Endothelial cell (in vitro differentiated cells): ENCODE results near the gene SLC7A8. TPM values are rescaled to one million over a fixed set of nuclear protein-coding genes. Genes with fewer than 3 reads are reported as not detected.

ENCODE experiments used
- DNase-seq: peaks from one replicate; pipeline ENCODE4 v3.0.0; 2021; ENCODE audit warnings: low spot score
- H3K27ac Mint-ChIP-seq: one replicate; pipeline ENCODE4 v1.8.0; 2021; ENCODE audit warnings: mixed read lengths, inconsistent platforms; ENCODE audit not compliant: unreplicated experiment
- H3K27me3 Mint-ChIP-seq: one replicate; pipeline ENCODE4 v1.8.0; 2021; ENCODE audit warnings: mild to moderate bottlenecking, moderate library complexity, mixed read lengths, inconsistent platforms; ENCODE audit not compliant: unreplicated experiment
- H3K36me3 Mint-ChIP-seq: one replicate; pipeline ENCODE4 v1.8.0; 2021; ENCODE audit warnings: mild to moderate bottlenecking, low read depth, mixed read lengths, inconsistent platforms; ENCODE audit not compliant: unreplicated experiment
- H3K4me1 Mint-ChIP-seq: one replicate; pipeline ENCODE4 v1.8.0; 2021; ENCODE audit warnings: mild to moderate bottlenecking, mixed read lengths, inconsistent platforms; ENCODE audit not compliant: unreplicated experiment
- H3K4me3 Mint-ChIP-seq: one replicate; pipeline ENCODE4 v1.8.0; 2021; ENCODE audit warnings: mild to moderate bottlenecking, mixed read lengths, inconsistent platforms; ENCODE audit not compliant: unreplicated experiment
- H3K9me3 Mint-ChIP-seq: one replicate; pipeline ENCODE4 v1.8.0; 2021; ENCODE audit warnings: mixed read lengths, inconsistent platforms; ENCODE audit not compliant: unreplicated experiment
- CTCF ChIP-seq: fragments of 200-600 bp; sonication (generic); IDR thresholded peaks from one replicate; pipeline ENCODE4 v1.5.0; 2021; ENCODE audit warnings: antibody characterized with exemption; ENCODE audit not compliant: unreplicated experiment
- total RNA-seq: library from RNA; stranded (reverse); fragmentation: NEBNext Ultra II Directional; extraction: Animal tissue kit (Norgen Biotek cat#: 25700); gene quantifications from one replicate; pipeline ENCODE4 v1.2.1, GENCODE V29; 2021; ENCODE audit not compliant: unreplicated experiment

SLC7A8 gene
- total RNA-seq, 1 donor from 2014 or later, result 24.3 TPM

GRCh38 chr14:23145794-23146350 is 37.6 kb downstream of the SLC7A8 start:
- TF ChIP-seq CTCF, result no peak
- Mint-ChIP-seq H3K9me3 (no peaks in the 10 kb centered on the region), H3K4me3 (no peak overlapping the region), H3K36me3 (peaks cover 19% of the 10 kb centered on the region), H3K27ac (no peak overlapping the region), H3K27me3 (peaks cover 10% of the 10 kb centered on the region), H3K4me1 (peaks cover 23% of the 10 kb centered on the region)
- no peak for DNase-seq

- peaks cover 4% of the 10 kb centered on the region for H3K27me3 Mint-ChIP-seq
- no peak for TF ChIP-seq CTCF
- peaks cover 20% of the 10 kb centered on the region for H3K36me3 Mint-ChIP-seq
- no peak for DNase-seq
- peaks cover 17% of the 10 kb centered on the region for H3K4me1 Mint-ChIP-seq
- H3K9me3 Mint-ChIP-seq, result no peaks in the 10 kb centered on the region
- no peak overlapping the region for H3K4me3 Mint-ChIP-seq
- H3K27ac Mint-ChIP-seq, result no peak overlapping the region
Measured at GRCh38 chr14:23143911-23144310, 39.5 kb downstream of the SLC7A8 start.

DNA sequence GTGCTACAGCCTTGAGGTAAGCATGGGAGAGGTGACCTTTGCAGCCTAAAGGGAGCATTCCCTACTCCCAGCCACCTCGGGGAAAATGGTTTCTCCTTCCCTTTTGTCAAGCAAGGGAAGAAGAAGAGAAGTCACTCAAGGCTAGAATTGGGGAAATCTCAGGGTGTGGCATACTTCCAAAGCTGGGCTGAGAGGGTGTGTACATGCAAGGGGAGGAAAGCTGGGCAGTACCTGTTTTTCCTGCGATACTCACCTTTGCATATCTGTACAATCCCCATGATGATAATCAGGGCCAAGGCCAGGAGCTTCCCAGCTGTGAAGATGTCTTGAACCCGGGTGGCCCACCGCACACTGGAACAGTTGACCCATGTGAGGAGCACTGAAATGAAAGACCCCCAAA is 40.6 kb downstream of the SLC7A8 start:
- peaks cover 12% of the 10 kb centered on the region for H3K36me3 Mint-ChIP-seq
- H3K9me3 Mint-ChIP-seq, result no peaks in the 10 kb centered on the region
- no peak for DNase-seq
- H3K27ac Mint-ChIP-seq, result no peak overlapping the region
- H3K4me3 Mint-ChIP-seq, result no peak overlapping the region
- no peak for TF ChIP-seq CTCF
- H3K27me3 Mint-ChIP-seq, result peaks cover 4% of the 10 kb centered on the region
- H3K4me1 Mint-ChIP-seq, result peaks cover 10% of the 10 kb centered on the region

- Mint-ChIP-seq H3K27me3 (peaks cover 1% of the 10 kb centered on the region), H3K36me3 (peaks cover 4% of the 10 kb centered on the region), H3K9me3 (no peaks in the 10 kb centered on the region), H3K4me3 (no peak overlapping the region), H3K27ac (no peak overlapping the region), H3K4me1 (peaks cover 8% of the 10 kb centered on the region)
- no peak for DNase-seq
- no peak for TF ChIP-seq CTCF
Measured at GRCh38 chr14:23141706-23142444, 41.6 kb downstream of the SLC7A8 start.

GRCh38 chr14:23140371-23140770 is 43.1 kb downstream of the SLC7A8 start:
- H3K27ac Mint-ChIP-seq, result no peak overlapping the region
- H3K27me3 Mint-ChIP-seq, result peaks cover 1% of the 10 kb centered on the region
- no peak overlapping the region for H3K4me3 Mint-ChIP-seq
- DNase-seq, result no peak
- TF ChIP-seq CTCF, result no peak
- H3K36me3 Mint-ChIP-seq, result peaks cover 3% of the 10 kb centered on the region
- H3K9me3 Mint-ChIP-seq, result no peaks in the 10 kb centered on the region
- peaks cover 4% of the 10 kb centered on the region for H3K4me1 Mint-ChIP-seq
